ENCODE results near the gene HCN4. TPM values are rescaled to one million over a fixed set of nuclear protein-coding genes. Genes with fewer than 3 reads are reported as not detected.

Gene HCN4
- total RNA-seq, 1 donor from 2014 or later: 4.1 TPM

GRCh38 chr15:73386238-73386637 lies 17.5 kb upstream of the HCN4 start:
- Mint-ChIP-seq H3K4me1 (no peaks in the 10 kb centered on the region), H3K4me3 (no peak overlapping the region), H3K9me3 (no peaks in the 10 kb centered on the region), H3K36me3 (ENCODE audit: low read depth) (no peaks in the 10 kb centered on the region), H3K27ac (ENCODE audit: unreplicated experiment) (no peak overlapping the region), H3K27me3 (ENCODE audit: low read depth) (peaks cover 50% of the 10 kb centered on the region)
- no peak for TF ChIP-seq CTCF (conservative IDR thresholded peaks at IDR 0.05)
- no peak for DNase-seq (ENCODE audit: low read depth, low spot score)

- no peak overlapping the region for H3K27ac Mint-ChIP-seq (ENCODE audit: unreplicated experiment)
- peaks cover 54% of the 10 kb centered on the region for H3K27me3 Mint-ChIP-seq (ENCODE audit: low read depth)
- DNase-seq (ENCODE audit: low read depth, low spot score): no peak
- H3K4me1 Mint-ChIP-seq: no peaks in the 10 kb centered on the region
- H3K36me3 Mint-ChIP-seq (ENCODE audit: low read depth): no peaks in the 10 kb centered on the region
- TF ChIP-seq CTCF (conservative IDR thresholded peaks at IDR 0.05): no peak
- H3K4me3 Mint-ChIP-seq: no peak overlapping the region
- peaks cover 3% of the 10 kb centered on the region for H3K9me3 Mint-ChIP-seq
Observed at GRCh38 chr15:73385205-73385604, 16.4 kb upstream of the HCN4 start.

GRCh38 chr15:73383310-73384189 lies 14.8 kb upstream of the HCN4 start:
- TF ChIP-seq CTCF (conservative IDR thresholded peaks at IDR 0.05): no peak
- DNase-seq (ENCODE audit: low read depth, low spot score): no peak
- H3K4me1 Mint-ChIP-seq: no peaks in the 10 kb centered on the region
- no peak overlapping the region for H3K27ac Mint-ChIP-seq (ENCODE audit: unreplicated experiment)
- H3K9me3 Mint-ChIP-seq: peaks cover 3% of the 10 kb centered on the region
- H3K36me3 Mint-ChIP-seq (ENCODE audit: low read depth): no peaks in the 10 kb centered on the region
- H3K4me3 Mint-ChIP-seq: no peak overlapping the region
- peaks cover 56% of the 10 kb centered on the region for H3K27me3 Mint-ChIP-seq (ENCODE audit: low read depth)

GRCh38 chr15:73382115-73382514 lies 13.4 kb upstream of the HCN4 start:
- DNase-seq (ENCODE audit: low read depth, low spot score): no peak
- Mint-ChIP-seq H3K4me1 (no peaks in the 10 kb centered on the region), H3K27ac (ENCODE audit: unreplicated experiment) (no peak overlapping the region), H3K36me3 (ENCODE audit: low read depth) (no peaks in the 10 kb centered on the region), H3K9me3 (peaks cover 3% of the 10 kb centered on the region), H3K4me3 (no peak overlapping the region), H3K27me3 (ENCODE audit: low read depth) (peaks cover 51% of the 10 kb centered on the region)
- TF ChIP-seq CTCF (conservative IDR thresholded peaks at IDR 0.05): no peak

GRCh38 chr15:73380661-73381060 lies 11.9 kb upstream of the HCN4 start:
- no peaks in the 10 kb centered on the region for H3K36me3 Mint-ChIP-seq (ENCODE audit: low read depth)
- no peaks in the 10 kb centered on the region for H3K4me1 Mint-ChIP-seq
- no peak overlapping the region for H3K4me3 Mint-ChIP-seq
- TF ChIP-seq CTCF (conservative IDR thresholded peaks at IDR 0.05): no peak
- H3K27ac Mint-ChIP-seq (ENCODE audit: unreplicated experiment): no peak overlapping the region
- H3K27me3 Mint-ChIP-seq (ENCODE audit: low read depth): peaks cover 55% of the 10 kb centered on the region
- DNase-seq (ENCODE audit: low read depth, low spot score): no peak
- H3K9me3 Mint-ChIP-seq: peaks cover 3% of the 10 kb centered on the region

All from neural crest cell (in vitro differentiated cells).